Measurements from ENCODE around the gene ADGRG7. TPM values are rescaled to one million over a fixed set of nuclear protein-coding genes. Genes with fewer than 3 reads are reported as not detected.

Gene ADGRG7
- total and polyA plus RNA-seq, 2 donors (not counting 1 experiment from before 2014, with no cell fraction given) = not detected

DNA sequence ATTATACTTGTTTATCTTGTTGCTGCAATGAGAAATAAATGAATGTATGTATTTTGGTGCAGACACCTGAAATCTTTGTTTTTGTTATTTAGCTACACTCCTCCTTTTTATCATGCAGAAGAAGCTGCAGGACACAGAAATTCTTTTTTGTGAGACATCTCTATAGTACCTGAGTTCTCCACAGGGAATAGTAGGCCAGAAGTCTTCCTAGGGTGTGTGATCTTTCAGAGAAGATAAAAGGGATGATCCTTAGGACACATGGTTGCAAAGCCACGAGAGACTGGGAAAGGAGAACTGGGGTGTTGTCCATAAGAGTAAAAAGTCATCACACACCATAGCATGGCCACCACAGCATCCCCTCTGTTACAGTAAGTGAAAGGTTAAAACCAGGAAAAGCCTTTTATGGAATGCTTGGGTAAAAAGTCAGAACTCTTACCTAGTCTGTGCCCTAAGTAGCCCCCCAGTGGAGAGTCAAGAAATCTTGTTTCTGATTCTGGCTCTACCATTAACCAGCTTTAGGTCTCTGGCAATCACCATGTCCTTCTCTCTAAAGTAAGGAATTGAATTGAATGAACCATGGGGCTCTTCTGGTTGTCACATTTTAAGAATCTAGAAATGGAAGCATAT is 31.9 kb upstream of the ADGRG7 start:
- no peaks in the 10 kb centered on the region for H3K36me3 ChIP-seq (ENCODE audit: control insufficient read depth, insufficient read depth, low read length)
- H3K4me1 ChIP-seq (ENCODE audit: control insufficient read depth, extremely low read depth, insufficient read depth, low read length) = no peaks in the 10 kb centered on the region
- no peak overlapping the region for H3K4me3 ChIP-seq (replicated peaks in 1 of 4; ENCODE audit: control extremely low read depth in 1 of 4, insufficient read depth in 1 of 4, low read depth in 3 of 4, low read length in 4 of 4)
- TF ChIP-seq EZH2 (IDR thresholded peaks at IDR 0.05; ENCODE audit: low read length, missing control alignments) = no peak
- TF ChIP-seq, protein P1, sequence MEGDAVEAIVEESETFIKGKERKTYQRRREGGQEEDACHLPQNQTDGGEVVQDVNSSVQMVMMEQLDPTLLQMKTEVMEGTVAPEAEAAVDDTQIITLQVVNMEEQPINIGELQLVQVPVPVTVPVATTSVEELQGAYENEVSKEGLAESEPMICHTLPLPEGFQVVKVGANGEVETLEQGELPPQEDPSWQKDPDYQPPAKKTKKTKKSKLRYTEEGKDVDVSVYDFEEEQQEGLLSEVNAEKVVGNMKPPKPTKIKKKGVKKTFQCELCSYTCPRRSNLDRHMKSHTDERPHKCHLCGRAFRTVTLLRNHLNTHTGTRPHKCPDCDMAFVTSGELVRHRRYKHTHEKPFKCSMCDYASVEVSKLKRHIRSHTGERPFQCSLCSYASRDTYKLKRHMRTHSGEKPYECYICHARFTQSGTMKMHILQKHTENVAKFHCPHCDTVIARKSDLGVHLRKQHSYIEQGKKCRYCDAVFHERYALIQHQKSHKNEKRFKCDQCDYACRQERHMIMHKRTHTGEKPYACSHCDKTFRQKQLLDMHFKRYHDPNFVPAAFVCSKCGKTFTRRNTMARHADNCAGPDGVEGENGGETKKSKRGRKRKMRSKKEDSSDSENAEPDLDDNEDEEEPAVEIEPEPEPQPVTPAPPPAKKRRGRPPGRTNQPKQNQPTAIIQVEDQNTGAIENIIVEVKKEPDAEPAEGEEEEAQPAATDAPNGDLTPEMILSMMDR (conservative IDR thresholded peaks at IDR 0.05 in 1 of 2, IDR thresholded peaks at IDR 0.05 in 1 of 2; ENCODE audit: low read depth in 1 of 2, low read length in 2 of 2) = no peak
- no peaks in the 10 kb centered on the region for H4K20me1 ChIP-seq (ENCODE audit: control insufficient read depth, extremely low read depth, insufficient read depth, low read length)
- H3K27ac ChIP-seq (ENCODE audit: insufficient read depth, low read length) = no peak overlapping the region
- no peaks in the 10 kb centered on the region for H3K79me2 ChIP-seq (ENCODE audit: control insufficient read depth, insufficient read depth, low read length)
- no peak for DNase-seq (ENCODE audit: low read depth in 2 of 2)
- H2AFZ ChIP-seq (ENCODE audit: low read length) = no peak overlapping the region
- H3K4me2 ChIP-seq (ENCODE audit: extremely low read depth, insufficient read depth, low read length) = no peak overlapping the region
- no peaks in the 10 kb centered on the region for H3K27me3 ChIP-seq (ENCODE audit: control insufficient read depth, insufficient read depth, low read length)
- H3K9me3 ChIP-seq (ENCODE audit: control insufficient read depth, insufficient read depth, low read depth, low read length) = no peaks in the 10 kb centered on the region
- no peak overlapping the region for H3K9ac ChIP-seq (ENCODE audit: insufficient read depth, low read length)

DNA sequence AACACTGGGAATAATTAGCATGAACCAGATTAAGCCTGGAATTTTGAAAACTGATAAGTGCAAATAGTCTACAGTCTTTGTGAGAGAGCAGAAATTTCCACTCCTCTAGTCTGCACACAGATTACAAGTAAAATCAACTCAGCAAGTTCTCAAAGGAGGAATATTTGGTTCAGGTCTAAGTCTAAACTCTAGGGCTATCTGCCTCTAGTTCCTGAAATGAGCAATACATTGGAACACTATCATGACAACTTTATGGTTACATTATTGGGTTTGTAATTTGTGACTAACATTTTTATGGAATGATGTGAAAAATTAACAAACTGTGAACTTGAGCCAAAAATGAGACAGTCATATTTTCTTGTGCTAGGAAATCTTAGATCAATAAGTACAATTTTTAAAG is 30.8 kb upstream of the ADGRG7 start:
- no peaks in the 10 kb centered on the region for H3K4me1 ChIP-seq (ENCODE audit: control insufficient read depth, extremely low read depth, insufficient read depth, low read length)
- H3K36me3 ChIP-seq (ENCODE audit: control insufficient read depth, insufficient read depth, low read length) = no peaks in the 10 kb centered on the region
- no peaks in the 10 kb centered on the region for H4K20me1 ChIP-seq (ENCODE audit: control insufficient read depth, extremely low read depth, insufficient read depth, low read length)
- H3K9ac ChIP-seq (ENCODE audit: insufficient read depth, low read length) = no peak overlapping the region
- H3K27ac ChIP-seq (ENCODE audit: insufficient read depth, low read length) = no peak overlapping the region
- no peak overlapping the region for H3K4me3 ChIP-seq (replicated peaks in 1 of 4; ENCODE audit: control extremely low read depth in 1 of 4, insufficient read depth in 1 of 4, low read depth in 3 of 4, low read length in 4 of 4)
- no peak overlapping the region for H2AFZ ChIP-seq (ENCODE audit: low read length)
- DNase-seq (ENCODE audit: low read depth in 2 of 2) = no peak
- no peak overlapping the region for H3K4me2 ChIP-seq (ENCODE audit: extremely low read depth, insufficient read depth, low read length)
- H3K79me2 ChIP-seq (ENCODE audit: control insufficient read depth, insufficient read depth, low read length) = no peaks in the 10 kb centered on the region
- H3K9me3 ChIP-seq (ENCODE audit: control insufficient read depth, insufficient read depth, low read depth, low read length) = no peaks in the 10 kb centered on the region
- TF ChIP-seq EZH2 (IDR thresholded peaks at IDR 0.05; ENCODE audit: low read length, missing control alignments) = no peak
- TF ChIP-seq, protein P1 (conservative IDR thresholded peaks at IDR 0.05 in 1 of 2, IDR thresholded peaks at IDR 0.05 in 1 of 2; ENCODE audit: low read depth in 1 of 2, low read length in 2 of 2) = no peak
- H3K27me3 ChIP-seq (ENCODE audit: control insufficient read depth, insufficient read depth, low read length) = no peaks in the 10 kb centered on the region

DNA sequence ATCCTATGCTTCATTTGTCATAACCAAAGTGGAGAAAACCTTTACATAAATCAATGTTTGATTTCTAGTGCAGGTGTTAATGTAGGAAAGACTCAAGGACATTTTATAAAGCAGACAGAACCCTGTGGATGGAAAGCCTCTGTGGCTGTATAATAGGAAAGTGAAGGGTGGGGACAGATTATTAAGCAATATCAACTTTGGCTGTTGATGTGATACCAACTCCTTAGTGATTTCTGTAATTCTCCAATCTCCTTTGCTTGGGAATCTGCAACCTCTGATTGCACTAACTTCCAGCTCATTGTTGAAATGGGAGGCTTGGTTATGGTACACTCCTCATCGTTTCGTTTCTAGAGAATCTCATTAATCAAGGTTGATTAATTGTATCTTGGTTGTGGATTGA is 29.3 kb upstream of the ADGRG7 start:
- H3K79me2 ChIP-seq (ENCODE audit: control insufficient read depth, insufficient read depth, low read length) = no peaks in the 10 kb centered on the region
- no peaks in the 10 kb centered on the region for H3K27me3 ChIP-seq (ENCODE audit: control insufficient read depth, insufficient read depth, low read length)
- no peak overlapping the region for H3K4me2 ChIP-seq (ENCODE audit: extremely low read depth, insufficient read depth, low read length)
- no peak overlapping the region for H3K4me3 ChIP-seq (replicated peaks in 1 of 4; ENCODE audit: control extremely low read depth in 1 of 4, insufficient read depth in 1 of 4, low read depth in 3 of 4, low read length in 4 of 4)
- no peak overlapping the region for H2AFZ ChIP-seq (ENCODE audit: low read length)
- DNase-seq (ENCODE audit: low read depth in 2 of 2) = no peak
- no peaks in the 10 kb centered on the region for H4K20me1 ChIP-seq (ENCODE audit: control insufficient read depth, extremely low read depth, insufficient read depth, low read length)
- H3K4me1 ChIP-seq (ENCODE audit: control insufficient read depth, extremely low read depth, insufficient read depth, low read length) = no peaks in the 10 kb centered on the region
- H3K9me3 ChIP-seq (ENCODE audit: control insufficient read depth, insufficient read depth, low read depth, low read length) = no peaks in the 10 kb centered on the region
- no peak overlapping the region for H3K27ac ChIP-seq (ENCODE audit: insufficient read depth, low read length)
- H3K36me3 ChIP-seq (ENCODE audit: control insufficient read depth, insufficient read depth, low read length) = no peaks in the 10 kb centered on the region
- H3K9ac ChIP-seq (ENCODE audit: insufficient read depth, low read length) = no peak overlapping the region
- TF ChIP-seq EZH2 (IDR thresholded peaks at IDR 0.05; ENCODE audit: low read length, missing control alignments) = no peak
- TF ChIP-seq, protein P1 (conservative IDR thresholded peaks at IDR 0.05 in 1 of 2, IDR thresholded peaks at IDR 0.05 in 1 of 2; ENCODE audit: low read depth in 1 of 2, low read length in 2 of 2) = no peak

All from fibroblast of lung (primary cell).